ENCODE measurements around the gene GHRL. TPM values are rescaled to one million over a fixed set of nuclear protein-coding genes. Genes with fewer than 3 reads are reported as not detected.

Gene GHRL
- total RNA-seq, 1 donor: under 0.01 TPM

DNA sequence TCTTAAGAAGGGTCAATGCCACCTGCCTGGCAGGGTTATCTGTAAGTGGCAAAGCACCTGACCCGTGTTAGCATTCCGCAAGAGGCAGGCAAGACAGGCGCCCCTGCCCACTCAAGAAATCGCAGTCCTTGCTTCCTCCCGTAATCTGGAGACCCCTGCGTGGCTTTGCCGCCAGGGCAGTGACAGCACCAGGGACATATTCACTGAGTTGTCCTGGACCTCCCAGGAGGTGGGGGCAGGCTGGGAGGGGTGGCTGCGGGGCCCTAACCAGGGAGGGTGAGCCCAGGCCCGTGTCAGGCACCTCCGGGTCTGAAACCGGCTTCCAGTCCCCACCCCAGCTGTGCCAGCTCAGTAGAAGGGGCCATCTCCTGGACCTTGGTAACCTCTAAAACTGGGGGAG is 44.0 kb upstream of the GHRL start:
- no peaks in the 10 kb centered on the region for H3K4me1 ChIP-seq (ENCODE audit: insufficient read depth, low read length)
- DNase-seq (ENCODE audit: insufficient read length, low spot score, missing footprints): peak; percentile 21
- no peak for TF ChIP-seq CTCF (IDR thresholded peaks at IDR 0.05; ENCODE audit: extremely low read depth, low read depth, low read length)
- no peak overlapping the region for H3K27ac ChIP-seq (ENCODE audit: low read depth, low read length)
- H2AFZ ChIP-seq (ENCODE audit: low read length): no peak overlapping the region
- peaks cover 19% of the 10 kb centered on the region for H3K27me3 ChIP-seq (ENCODE audit: insufficient read depth, low read length)
- no peaks in the 10 kb centered on the region for H4K20me1 ChIP-seq (ENCODE audit: insufficient read depth, low read length)
- H3K4me3 ChIP-seq (ENCODE audit: insufficient read depth, low read length): no peak overlapping the region
- H3K36me3 ChIP-seq (ENCODE audit: insufficient read depth, low read length): no peaks in the 10 kb centered on the region
- H3K4me2 ChIP-seq (ENCODE audit: insufficient read depth, low read length): no peak overlapping the region
- H3K79me2 ChIP-seq (ENCODE audit: insufficient read depth, low read length): no peaks in the 10 kb centered on the region
- H3K9me3 ChIP-seq (ENCODE audit: low read depth, low read length): no peaks in the 10 kb centered on the region

DNA sequence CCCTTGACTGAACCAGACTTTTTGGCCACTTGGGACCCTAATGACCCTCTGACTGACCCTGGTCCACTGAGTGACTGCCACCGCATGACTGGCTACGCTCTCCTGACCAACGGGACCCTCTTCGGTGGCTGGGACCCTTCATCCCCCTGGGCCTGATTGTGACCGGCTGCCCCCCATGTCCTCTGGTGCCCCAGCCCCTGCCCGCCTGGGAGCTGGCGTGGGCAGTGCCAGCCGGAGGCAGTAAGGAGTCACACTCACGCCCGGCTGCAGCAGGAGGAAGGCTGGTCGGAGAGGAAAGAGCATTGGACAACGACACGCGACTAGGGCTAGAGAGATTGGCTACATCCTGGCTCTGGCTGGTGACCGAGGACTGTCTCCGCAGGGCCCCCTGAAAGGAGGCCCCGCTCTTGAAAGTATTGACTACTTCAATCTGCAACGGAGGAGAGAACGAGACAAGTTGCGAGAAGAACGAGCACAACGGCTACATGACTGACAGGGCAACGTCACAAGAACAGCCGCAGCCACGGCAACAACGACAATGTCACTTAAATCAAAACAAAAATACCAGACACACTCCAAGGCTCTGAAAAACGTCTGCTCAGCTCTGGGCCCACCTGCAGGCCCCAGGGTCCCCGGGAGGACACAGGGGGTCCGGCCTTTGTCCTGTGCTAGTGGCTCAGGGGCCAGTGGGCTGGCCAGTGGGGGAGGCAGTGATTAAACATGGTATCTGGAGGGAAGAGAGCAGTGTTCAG is 43.3 kb upstream of the GHRL start:
- H2AFZ ChIP-seq (ENCODE audit: low read length): no peak overlapping the region
- H4K20me1 ChIP-seq (ENCODE audit: insufficient read depth, low read length): no peaks in the 10 kb centered on the region
- no peak overlapping the region for H3K4me2 ChIP-seq (ENCODE audit: insufficient read depth, low read length)
- no peak overlapping the region for H3K27ac ChIP-seq (ENCODE audit: low read depth, low read length)
- H3K4me3 ChIP-seq (ENCODE audit: insufficient read depth, low read length): no peak overlapping the region
- H3K36me3 ChIP-seq (ENCODE audit: insufficient read depth, low read length): no peaks in the 10 kb centered on the region
- TF ChIP-seq CTCF (IDR thresholded peaks at IDR 0.05; ENCODE audit: extremely low read depth, low read depth, low read length): no peak
- no peaks in the 10 kb centered on the region for H3K79me2 ChIP-seq (ENCODE audit: insufficient read depth, low read length)
- H3K4me1 ChIP-seq (ENCODE audit: insufficient read depth, low read length): no peaks in the 10 kb centered on the region
- no peaks in the 10 kb centered on the region for H3K9me3 ChIP-seq (ENCODE audit: low read depth, low read length)
- peaks cover 25% of the 10 kb centered on the region for H3K27me3 ChIP-seq (ENCODE audit: insufficient read depth, low read length)
- DNase-seq (ENCODE audit: insufficient read length, low spot score, missing footprints): peak; percentile 18

- Histone ChIP-seq H2AFZ (ENCODE audit: low read length) (no peak overlapping the region), H3K4me2 (ENCODE audit: insufficient read depth, low read length) (no peak overlapping the region), H3K4me1 (ENCODE audit: insufficient read depth, low read length) (no peaks in the 10 kb centered on the region), H3K4me3 (ENCODE audit: insufficient read depth, low read length) (no peak overlapping the region), H3K9me3 (ENCODE audit: low read depth, low read length) (no peaks in the 10 kb centered on the region), H3K36me3 (ENCODE audit: insufficient read depth, low read length) (no peaks in the 10 kb centered on the region), H4K20me1 (ENCODE audit: insufficient read depth, low read length) (no peaks in the 10 kb centered on the region), H3K27me3 (ENCODE audit: insufficient read depth, low read length) (peaks cover 32% of the 10 kb centered on the region), H3K27ac (ENCODE audit: low read depth, low read length) (no peak overlapping the region), H3K79me2 (ENCODE audit: insufficient read depth, low read length) (no peaks in the 10 kb centered on the region)
- TF ChIP-seq CTCF (IDR thresholded peaks at IDR 0.05; ENCODE audit: extremely low read depth, low read depth, low read length): no peak
- DNase-seq (ENCODE audit: insufficient read length, low spot score, missing footprints): peak; percentile 50
Observed at GRCh38 chr3:10335190-10335738, 42.5 kb upstream of the GHRL start.

GRCh38 chr3:10334459-10334858 is 41.7 kb upstream of the GHRL start:
- Histone ChIP-seq H3K4me3 (ENCODE audit: insufficient read depth, low read length) (no peak overlapping the region), H3K27ac (ENCODE audit: low read depth, low read length) (no peak overlapping the region), H3K79me2 (ENCODE audit: insufficient read depth, low read length) (no peaks in the 10 kb centered on the region), H2AFZ (ENCODE audit: low read length) (peak overlapping the region; percentile 59), H3K4me2 (ENCODE audit: insufficient read depth, low read length) (no peak overlapping the region), H4K20me1 (ENCODE audit: insufficient read depth, low read length) (no peaks in the 10 kb centered on the region), H3K9me3 (ENCODE audit: low read depth, low read length) (no peaks in the 10 kb centered on the region), H3K4me1 (ENCODE audit: insufficient read depth, low read length) (no peaks in the 10 kb centered on the region), H3K27me3 (ENCODE audit: insufficient read depth, low read length) (peaks cover 40% of the 10 kb centered on the region), H3K36me3 (ENCODE audit: insufficient read depth, low read length) (no peaks in the 10 kb centered on the region)
- DNase-seq (ENCODE audit: insufficient read length, low spot score, missing footprints): peak; percentile 95
- peak; percentile 29 for TF ChIP-seq CTCF (IDR thresholded peaks at IDR 0.05; ENCODE audit: extremely low read depth, low read depth, low read length)
